Measurements from ENCODE around the gene ZFP36L1. TPM values are rescaled to one million over a fixed set of nuclear protein-coding genes. Genes with fewer than 3 reads are reported as not detected.

ZFP36L1 gene
- total and polyA plus RNA-seq, 2 donors (not counting 3 experiments of a cell fraction or from before 2014, with no cell fraction given): 46.0 to 89.6 TPM

GRCh38 chr14:68825729-68826128 is 32.9 kb upstream of the ZFP36L1 start:
- FAIRE-seq: no peak
- H3K9me3 ChIP-seq (replicated peaks; ENCODE audit: control insufficient read depth, insufficient read depth, low read length): no peaks in the 10 kb centered on the region
- no peak overlapping the region for H3K27ac ChIP-seq (ENCODE audit: insufficient read depth, low read depth, low read length)
- H2AFZ ChIP-seq (ENCODE audit: low read depth, low read length): no peak overlapping the region
- intact Hi-C loops (cut with micrococcal nuclease): loop anchor here (2.0 kb wide), 2 partner anchors 881 to 989 kb away; no protein-coding TSS in a partner anchor
- ChIA-PET POLR2A (no interaction called here), CTCF (interaction anchor here (0.8 to 7.1 kb wide), 9 partner anchors 9 to 943 kb away, joined by 4 to 65 read pairs (median 8); no protein-coding TSS in a partner anchor)
- BruUV-seq (replicated peaks): no TSS peak
- no peaks in the 10 kb centered on the region for H4K20me1 ChIP-seq (replicated peaks; ENCODE audit: control insufficient read depth, extremely low read depth, insufficient read depth, low read length)
- TF ChIP-seq MAX (IDR thresholded peaks at IDR 0.05; ENCODE audit: insufficient read depth, insufficient read length) (no peak), JUN (IDR thresholded peaks at IDR 0.05; ENCODE audit: borderline replicate concordance, insufficient read depth, insufficient read length, low read depth) (no peak), POLR2AphosphoS5 (IDR thresholded peaks at IDR 0.05; ENCODE audit: insufficient read depth, low read depth, low read length) (no peak), GATA2 (IDR thresholded peaks at IDR 0.05; ENCODE audit: insufficient read depth, insufficient read length, low read depth, low read length) (no peak), POLR2A (IDR thresholded peaks at IDR 0.05; ENCODE audit: low read depth, low read length) (no peak), MYC (IDR thresholded peaks at IDR 0.05; ENCODE audit: low read depth, low read length) (no peak), EZH2 (IDR thresholded peaks at IDR 0.05; ENCODE audit: borderline replicate concordance, low read depth, low read length, severe bottlenecking) (no peak), FOS (IDR thresholded peaks at IDR 0.05; ENCODE audit: borderline replicate concordance, insufficient read depth, low read length) (no peak)
- TF ChIP-seq, protein P1, sequence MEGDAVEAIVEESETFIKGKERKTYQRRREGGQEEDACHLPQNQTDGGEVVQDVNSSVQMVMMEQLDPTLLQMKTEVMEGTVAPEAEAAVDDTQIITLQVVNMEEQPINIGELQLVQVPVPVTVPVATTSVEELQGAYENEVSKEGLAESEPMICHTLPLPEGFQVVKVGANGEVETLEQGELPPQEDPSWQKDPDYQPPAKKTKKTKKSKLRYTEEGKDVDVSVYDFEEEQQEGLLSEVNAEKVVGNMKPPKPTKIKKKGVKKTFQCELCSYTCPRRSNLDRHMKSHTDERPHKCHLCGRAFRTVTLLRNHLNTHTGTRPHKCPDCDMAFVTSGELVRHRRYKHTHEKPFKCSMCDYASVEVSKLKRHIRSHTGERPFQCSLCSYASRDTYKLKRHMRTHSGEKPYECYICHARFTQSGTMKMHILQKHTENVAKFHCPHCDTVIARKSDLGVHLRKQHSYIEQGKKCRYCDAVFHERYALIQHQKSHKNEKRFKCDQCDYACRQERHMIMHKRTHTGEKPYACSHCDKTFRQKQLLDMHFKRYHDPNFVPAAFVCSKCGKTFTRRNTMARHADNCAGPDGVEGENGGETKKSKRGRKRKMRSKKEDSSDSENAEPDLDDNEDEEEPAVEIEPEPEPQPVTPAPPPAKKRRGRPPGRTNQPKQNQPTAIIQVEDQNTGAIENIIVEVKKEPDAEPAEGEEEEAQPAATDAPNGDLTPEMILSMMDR (IDR thresholded peaks at IDR 0.05; ENCODE audit: extremely low read depth in 1 of 2, insufficient read depth in 1 of 2, low read depth in 1 of 2, low read length in 2 of 2): no peak
- no peak overlapping the region for H3K4me2 ChIP-seq (ENCODE audit: insufficient read depth, low read length)
- DNase-seq (ENCODE audit: low read depth, low spot score): no peak
- H3K27me3 ChIP-seq (ENCODE audit: control insufficient read depth in 2 of 2, insufficient read depth in 2 of 2, low read length in 2 of 2): no peaks in the 10 kb centered on the region
- H3K36me3 ChIP-seq (ENCODE audit: control insufficient read depth in 2 of 2, extremely low read depth in 1 of 2, insufficient read depth in 2 of 2, low read length in 2 of 2): no peaks in the 10 kb centered on the region
- no peaks in the 10 kb centered on the region for H3K79me2 ChIP-seq (ENCODE audit: control insufficient read depth, insufficient read depth, low read length)
- dilution Hi-C loops (cut with MboI; ENCODE audit: extremely low pct_ligation_motif_present, low sequenced_read_pairs): no loop called here
- no peaks in the 10 kb centered on the region for H3K4me1 ChIP-seq (ENCODE audit: control insufficient read depth, extremely low read depth, insufficient read depth, low read length)
- H3K9ac ChIP-seq (replicated peaks; ENCODE audit: extremely low read depth, insufficient read depth, low read length): no peak overlapping the region
- no peak overlapping the region for H3K4me3 ChIP-seq (replicated peaks in 1 of 3; ENCODE audit: insufficient read depth in 1 of 3, low read depth in 1 of 3, low read length in 3 of 3)
- no peaks in the 10 kb centered on the region for H3K9me1 ChIP-seq (replicated peaks; ENCODE audit: control insufficient read depth, extremely low read depth, insufficient read depth, low read length)

Measured in endothelial cell of umbilical vein (primary cell).